HepG2 (cell line): Measurements from ENCODE around the gene UTRN. TPM values are rescaled to one million over a fixed set of nuclear protein-coding genes. Genes with fewer than 3 reads are reported as not detected.

ENCODE experiments used
- ASH2L ChIP-seq: fragments of 300-600, 200-600 bp; sonication (generic); IDR thresholded peaks from 2 replicates; pipeline ENCODE4 v1.7.0; 2017; ENCODE audit warnings: low read depth, mild to moderate bottlenecking, moderate library complexity, mixed read lengths, low read length; ENCODE audit not compliant: insufficient read length
- CEBPB ChIP-seq: IDR thresholded peaks from 2 replicates; pipeline ENCODE4 v1.6.1; 2011; ENCODE audit warnings: low read depth, low read length, improper control_type of control experiment, borderline replicate concordance
- CEBPG ChIP-seq: IDR thresholded peaks from 2 replicates; pipeline ENCODE4 v1.6.1; 2016
- EHMT2 ChIP-seq: fragments of 200-600 bp; sonication (generic); IDR thresholded peaks from 2 replicates; pipeline ENCODE4 v1.7.0; 2017; ENCODE audit warnings: antibody characterized with exemption, low read depth, low read length, borderline replicate concordance
- ERF ChIP-seq: IDR thresholded peaks from 2 replicates; pipeline ENCODE4 v1.6.1; 2018; ENCODE audit warnings: missing biosample characterization, missing genetic modification reagents
- HNF4G ChIP-seq, 2 experiments: sonication (generic) in 1 of 2; formaldehyde crosslinking in 1 of 2; IDR thresholded peaks; 2 replicates each; pipeline versions ENCODE4 v1.4.0 to v1.6.1; 2011 to 2020; ENCODE audit warnings: borderline replicate concordance in 2 of 2, low read depth in 2 of 2, mild to moderate bottlenecking in 2 of 2, low read length in 1 of 2, missing genetic modification reagents in 1 of 2, moderate library complexity in 1 of 2
- HOXA7 ChIP-seq: sonication (generic); formaldehyde crosslinking; IDR thresholded peaks from 2 replicates; pipeline ENCODE4 v1.8.1; 2022; ENCODE audit warnings: mild to moderate bottlenecking, missing genetic modification reagents, moderate library complexity
- IRF1 ChIP-seq: sonication (generic); formaldehyde crosslinking; IDR thresholded peaks from 2 replicates; pipeline ENCODE4 v1.4.0; 2020; ENCODE audit warnings: low read depth, mild to moderate bottlenecking, missing genetic modification reagents
- KDM3A ChIP-seq: IDR thresholded peaks from 2 replicates; pipeline ENCODE4 v1.6.1; 2018; ENCODE audit warnings: low read depth, missing compliant biosample characterization
- MTA3 ChIP-seq: sonication (generic); formaldehyde crosslinking; IDR thresholded peaks from 2 replicates; pipeline ENCODE4 v1.4.0; 2020; ENCODE audit warnings: missing genetic modification reagents
- SMC3 ChIP-seq: IDR thresholded peaks from 2 replicates; pipeline ENCODE4 v1.6.1; 2011; ENCODE audit warnings: low read length, improper control_type of control experiment
- SMYD3 ChIP-seq: sonication (generic); formaldehyde crosslinking; IDR thresholded peaks from 2 replicates; pipeline ENCODE4 v1.8.1; 2023; ENCODE audit warnings: mild to moderate bottlenecking, missing genetic modification reagents
- TOPORS ChIP-seq: sonication (generic); formaldehyde crosslinking; IDR thresholded peaks from 2 replicates; pipeline ENCODE4 v1.8.0; 2023; ENCODE audit warnings: mild to moderate bottlenecking, missing genetic modification reagents
- ZEB1 ChIP-seq: IDR thresholded peaks from 2 replicates; pipeline ENCODE4 v1.6.1; 2012; ENCODE audit warnings: mild to moderate bottlenecking, low read depth, inconsistent platforms; ENCODE audit not compliant: insufficient replicate concordance
- ZNF235 ChIP-seq: sonication (generic); formaldehyde crosslinking; IDR thresholded peaks from 2 replicates; pipeline ENCODE4 v1.8.1; 2023; ENCODE audit warnings: mild to moderate bottlenecking, missing genetic modification reagents, borderline replicate concordance
- ZNF629 ChIP-seq: sonication (generic); formaldehyde crosslinking; conservative IDR thresholded peaks from 2 replicates; pipeline ENCODE4 v1.5.0; 2020; ENCODE audit warnings: missing genetic modification reagents
- ZNF777 ChIP-seq: sonication (generic); formaldehyde crosslinking; IDR thresholded peaks from 2 replicates; pipeline ENCODE4 v1.4.0; 2020; ENCODE audit warnings: missing genetic modification reagents
- ZNF878 ChIP-seq: sonication (generic); formaldehyde crosslinking; IDR thresholded peaks from 2 replicates; pipeline ENCODE4 v1.8.1; 2023; ENCODE audit warnings: mild to moderate bottlenecking, missing genetic modification reagents, moderate library complexity
- ZSCAN21 ChIP-seq: sonication (generic); formaldehyde crosslinking; IDR thresholded peaks from 2 replicates; pipeline ENCODE4 v1.8.0; 2022; ENCODE audit warnings: mild to moderate bottlenecking, missing genetic modification reagents, moderate library complexity, borderline replicate concordance
- polyA plus RNA-seq, 8 experiments: library from polyadenylated mRNA; depleted of rRNA in 3 of 8; stranded (reverse) in 7 of 8; unstranded in 1 of 8; fragments of >200 nt; fragmentation: Illumina TruSeq in 4 of 8; extraction: Trizol in 4 of 8; gene quantifications; 2 replicates each; pipeline versions ENCODE4 v1.2.1 to v1.2.3, GENCODE V29; 2011 to 2016; ENCODE audit warnings: low read depth in 4 of 8, missing spikeins in 1 of 8, mixed read lengths in 1 of 8; ENCODE audit not compliant: insufficient read depth in 1 of 8
- total RNA-seq, 5 experiments: library from RNA; depleted of rRNA; stranded (reverse); fragments of >200 nt; fragmentation: Illumina TruSeq; extraction: Trizol; gene quantifications; 2 replicates each; pipeline ENCODE4 v1.2.3, GENCODE V29; 2016; ENCODE audit warnings: low read depth in 1 of 5
- TF ChIP-seq, protein P1 (sequence below): sonication (generic); formaldehyde crosslinking; conservative IDR thresholded peaks from 2 replicates; pipeline ENCODE4 v1.4.0; 2020; ENCODE audit warnings: missing genetic modification reagents
- TF ChIP-seq, protein P2 (sequence below): sonication (generic); formaldehyde crosslinking; IDR thresholded peaks from 2 replicates; pipeline ENCODE4 v1.5.1; 2020; ENCODE audit warnings: missing genetic modification reagents, mild to moderate bottlenecking, borderline replicate concordance
- TF ChIP-seq, protein P3 (sequence below): sonication (generic); formaldehyde crosslinking; IDR thresholded peaks from 2 replicates; pipeline ENCODE4 v1.4.0; 2020; ENCODE audit warnings: missing genetic modification reagents, borderline replicate concordance

Gene UTRN
- total and polyA plus RNA-seq, 2 of the 13 experiments (the other 11 are each of a cell fraction or from before 2014, with no cell fraction given), result 102 to 116 TPM

DNA sequence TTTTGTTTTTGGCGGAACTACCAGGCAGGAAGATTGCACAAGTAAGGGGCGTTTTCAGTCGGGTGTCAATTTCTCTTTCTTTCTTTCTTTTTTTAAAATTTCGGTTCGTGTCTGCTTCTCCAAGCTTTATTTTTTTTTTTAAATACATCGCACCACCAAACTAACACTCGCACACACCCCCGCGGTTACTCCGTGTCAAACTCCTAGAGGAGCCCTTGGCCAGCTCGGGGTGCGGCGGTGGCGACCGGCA lies 338 bp downstream of the UTRN start (continued):
- TF ChIP-seq KDM3A (no peak), ZNF235 (CRISPR knock-in tag) (no peak), TOPORS (CRISPR knock-in tag) (no peak), HNF4G (IDR thresholded peaks at IDR 0.05; ENCODE audit: borderline replicate concordance, low read depth, low read length) (no peak), HNF4G (CRISPR knock-in tag; IDR thresholded peaks at IDR 0.05; ENCODE audit: borderline replicate concordance, low read depth) (no peak), CEBPB (peak; percentile 75; the same call in 1 of the 2 replicates), SMYD3 (CRISPR knock-in tag) (no peak), ZNF629 (CRISPR knock-in tag) (no peak), EHMT2 (no peak), ZEB1 (no peak), ZNF878 (no peak), ASH2L (peak; percentile 58), ERF (no peak), ZNF777 (CRISPR knock-in tag) (no peak), ZSCAN21 (CRISPR knock-in tag) (no peak), IRF1 (CRISPR knock-in tag) (no peak), MTA3 (no peak), HOXA7 (0 out of 2 replicates have a peak, but pooled peaks have one; percentile 27), CEBPG (peak; percentile 63), SMC3 (no peak)
- TF ChIP-seq, protein P1, sequence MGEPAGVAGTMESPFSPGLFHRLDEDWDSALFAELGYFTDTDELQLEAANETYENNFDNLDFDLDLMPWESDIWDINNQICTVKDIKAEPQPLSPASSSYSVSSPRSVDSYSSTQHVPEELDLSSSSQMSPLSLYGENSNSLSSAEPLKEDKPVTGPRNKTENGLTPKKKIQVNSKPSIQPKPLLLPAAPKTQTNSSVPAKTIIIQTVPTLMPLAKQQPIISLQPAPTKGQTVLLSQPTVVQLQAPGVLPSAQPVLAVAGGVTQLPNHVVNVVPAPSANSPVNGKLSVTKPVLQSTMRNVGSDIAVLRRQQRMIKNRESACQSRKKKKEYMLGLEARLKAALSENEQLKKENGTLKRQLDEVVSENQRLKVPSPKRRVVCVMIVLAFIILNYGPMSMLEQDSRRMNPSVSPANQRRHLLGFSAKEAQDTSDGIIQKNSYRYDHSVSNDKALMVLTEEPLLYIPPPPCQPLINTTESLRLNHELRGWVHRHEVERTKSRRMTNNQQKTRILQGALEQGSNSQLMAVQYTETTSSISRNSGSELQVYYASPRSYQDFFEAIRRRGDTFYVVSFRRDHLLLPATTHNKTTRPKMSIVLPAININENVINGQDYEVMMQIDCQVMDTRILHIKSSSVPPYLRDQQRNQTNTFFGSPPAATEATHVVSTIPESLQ (CRISPR knock-in tag), result no peak
- TF ChIP-seq, protein P2, sequence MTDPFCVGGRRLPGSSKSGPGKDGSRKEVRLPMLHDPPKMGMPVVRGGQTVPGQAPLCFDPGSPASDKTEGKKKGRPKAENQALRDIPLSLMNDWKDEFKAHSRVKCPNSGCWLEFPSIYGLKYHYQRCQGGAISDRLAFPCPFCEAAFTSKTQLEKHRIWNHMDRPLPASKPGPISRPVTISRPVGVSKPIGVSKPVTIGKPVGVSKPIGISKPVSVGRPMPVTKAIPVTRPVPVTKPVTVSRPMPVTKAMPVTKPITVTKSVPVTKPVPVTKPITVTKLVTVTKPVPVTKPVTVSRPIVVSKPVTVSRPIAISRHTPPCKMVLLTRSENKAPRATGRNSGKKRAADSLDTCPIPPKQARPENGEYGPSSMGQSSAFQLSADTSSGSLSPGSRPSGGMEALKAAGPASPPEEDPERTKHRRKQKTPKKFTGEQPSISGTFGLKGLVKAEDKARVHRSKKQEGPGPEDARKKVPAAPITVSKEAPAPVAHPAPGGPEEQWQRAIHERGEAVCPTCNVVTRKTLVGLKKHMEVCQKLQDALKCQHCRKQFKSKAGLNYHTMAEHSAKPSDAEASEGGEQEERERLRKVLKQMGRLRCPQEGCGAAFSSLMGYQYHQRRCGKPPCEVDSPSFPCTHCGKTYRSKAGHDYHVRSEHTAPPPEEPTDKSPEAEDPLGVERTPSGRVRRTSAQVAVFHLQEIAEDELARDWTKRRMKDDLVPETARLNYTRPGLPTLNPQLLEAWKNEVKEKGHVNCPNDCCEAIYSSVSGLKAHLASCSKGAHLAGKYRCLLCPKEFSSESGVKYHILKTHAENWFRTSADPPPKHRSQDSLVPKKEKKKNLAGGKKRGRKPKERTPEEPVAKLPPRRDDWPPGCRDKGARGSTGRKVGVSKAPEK (CRISPR knock-in tag), result no peak
- TF ChIP-seq, protein P3, sequence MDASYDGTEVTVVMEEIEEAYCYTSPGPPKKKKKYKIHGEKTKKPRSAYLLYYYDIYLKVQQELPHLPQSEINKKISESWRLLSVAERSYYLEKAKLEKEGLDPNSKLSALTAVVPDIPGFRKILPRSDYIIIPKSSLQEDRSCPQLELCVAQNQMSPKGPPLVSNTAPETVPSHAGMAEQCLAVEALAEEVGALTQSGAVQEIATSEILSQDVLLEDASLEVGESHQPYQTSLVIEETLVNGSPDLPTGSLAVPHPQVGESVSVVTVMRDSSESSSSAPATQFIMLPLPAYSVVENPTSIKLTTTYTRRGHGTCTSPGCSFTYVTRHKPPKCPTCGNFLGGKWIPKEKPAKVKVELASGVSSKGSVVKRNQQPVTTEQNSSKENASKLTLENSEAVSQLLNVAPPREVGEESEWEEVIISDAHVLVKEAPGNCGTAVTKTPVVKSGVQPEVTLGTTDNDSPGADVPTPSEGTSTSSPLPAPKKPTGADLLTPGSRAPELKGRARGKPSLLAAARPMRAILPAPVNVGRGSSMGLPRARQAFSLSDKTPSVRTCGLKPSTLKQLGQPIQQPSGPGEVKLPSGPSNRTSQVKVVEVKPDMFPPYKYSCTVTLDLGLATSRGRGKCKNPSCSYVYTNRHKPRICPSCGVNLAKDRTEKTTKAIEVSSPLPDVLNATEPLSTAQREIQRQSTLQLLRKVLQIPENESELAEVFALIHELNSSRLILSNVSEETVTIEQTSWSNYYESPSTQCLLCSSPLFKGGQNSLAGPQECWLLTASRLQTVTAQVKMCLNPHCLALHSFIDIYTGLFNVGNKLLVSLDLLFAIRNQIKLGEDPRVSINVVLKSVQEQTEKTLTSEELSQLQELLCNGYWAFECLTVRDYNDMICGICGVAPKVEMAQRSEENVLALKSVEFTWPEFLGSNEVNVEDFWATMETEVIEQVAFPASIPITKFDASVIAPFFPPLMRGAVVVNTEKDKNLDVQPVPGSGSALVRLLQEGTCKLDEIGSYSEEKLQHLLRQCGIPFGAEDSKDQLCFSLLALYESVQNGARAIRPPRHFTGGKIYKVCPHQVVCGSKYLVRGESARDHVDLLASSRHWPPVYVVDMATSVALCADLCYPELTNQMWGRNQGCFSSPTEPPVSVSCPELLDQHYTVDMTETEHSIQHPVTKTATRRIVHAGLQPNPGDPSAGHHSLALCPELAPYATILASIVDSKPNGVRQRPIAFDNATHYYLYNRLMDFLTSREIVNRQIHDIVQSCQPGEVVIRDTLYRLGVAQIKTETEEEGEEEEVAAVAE (CRISPR knock-in tag), result no peak
